Adrenal gland (tissue), 5 donors: ENCODE data around the gene BCL3.

ENCODE experiments used
- CTCF ChIP-seq, 6 experiments: fragments of 450-650 bp in 4 of 6; fragments of 200-600 bp in 2 of 6; sonication (generic) in 1 of 6; IDR thresholded peaks; 1 replicate in 5 of 6; 2 replicates in 1 of 6; pipeline versions ENCODE4 v1.5.1 to v1.8.0; 2016 to 2021; ENCODE audit warnings: antibody characterized with exemption in 6 of 6, mild to moderate bottlenecking in 2 of 6, moderate library complexity in 1 of 6
- POLR2A ChIP-seq, 2 donors: fragments of 450-650 bp; IDR thresholded peaks; one replicate each; pipeline ENCODE4 v1.6.1; 2017; ENCODE audit warnings: antibody characterized with exemption in 2 of 2, mild to moderate bottlenecking in 2 of 2, moderate library complexity in 1 of 2
- donor health status: DM: no; HTN: no; CAD: no.

GRCh38 chr19:44776402-44777096, 28.0 kb downstream of the BCL3 start:
- TF ChIP-seq CTCF (IDR thresholded peaks at IDR 0.05) (no peak), POLR2A (IDR thresholded peaks at IDR 0.05) (no peak)
